ENCODE results near the gene ATG3.

- no peak for TF ChIP-seq CTCF (IDR thresholded peaks at IDR 0.05)
- TF ChIP-seq POLR2A (IDR thresholded peaks at IDR 0.05) = no peak
Observed at GRCh38 chr3:112503304-112503972, 58.3 kb downstream of the ATG3 start.

All from testis (tissue), 2 donors.